ENCODE data around the gene PDCD7.
A peak's percentile ranks its signal among the peaks of the same experiment; 100 is the strongest.
"Not testable (repeated sequence)": the region's sequence is repeated elsewhere in the genome, so short reads cannot be mapped to it uniquely, and the experiment has no call there.

Gene PDCD7

GRCh38 chr15:65074946-65075345 is 58.7 kb downstream of the PDCD7 start:
- not testable (repeated sequence) for DNase-seq (ENCODE audit: low read depth in 2 of 2)

- no peak for DNase-seq (ENCODE audit: low read depth in 2 of 2)
These were observed 61.0 kb downstream of the PDCD7 start for GRCh38 chr15:65072617-65073016.

GRCh38 chr15:65072027-65072426 is 61.6 kb downstream of the PDCD7 start:
- peak in 1 of 2 experiments; percentile 12 for DNase-seq (ENCODE audit: low read depth in 2 of 2)

- no peak for DNase-seq (ENCODE audit: low read depth in 2 of 2)
These were observed 62.2 kb downstream of the PDCD7 start for GRCh38 chr15:65071381-65071811.

GRCh38 chr15:65069779-65070546 is 63.6 kb downstream of the PDCD7 start:
- DNase-seq (ENCODE audit: low read depth in 2 of 2), result no peak

- peak; percentile 54 to 58 for DNase-seq (ENCODE audit: low read depth in 2 of 2)
These were observed 64.4 kb downstream of the PDCD7 start for GRCh38 chr15:65069179-65069578.

- DNase-seq (ENCODE audit: low read depth in 2 of 2), result no peak
These were observed 65.2 kb downstream of the PDCD7 start for GRCh38 chr15:65068403-65068788.

GRCh38 chr15:65067645-65068402 is 65.8 kb downstream of the PDCD7 start, which contains the start of gene RASL12:
Gene RASL12 (minus strand): TSS chr15:65067991. CDS start chr15:65067835, 156 bp downstream.
- DNase-seq (ENCODE audit: low read depth in 2 of 2), result no peak

Data from fibroblast of skin of left quadriceps (primary cell).